Measurements from ENCODE around the gene SYT2.

Gene SYT2

DNA sequence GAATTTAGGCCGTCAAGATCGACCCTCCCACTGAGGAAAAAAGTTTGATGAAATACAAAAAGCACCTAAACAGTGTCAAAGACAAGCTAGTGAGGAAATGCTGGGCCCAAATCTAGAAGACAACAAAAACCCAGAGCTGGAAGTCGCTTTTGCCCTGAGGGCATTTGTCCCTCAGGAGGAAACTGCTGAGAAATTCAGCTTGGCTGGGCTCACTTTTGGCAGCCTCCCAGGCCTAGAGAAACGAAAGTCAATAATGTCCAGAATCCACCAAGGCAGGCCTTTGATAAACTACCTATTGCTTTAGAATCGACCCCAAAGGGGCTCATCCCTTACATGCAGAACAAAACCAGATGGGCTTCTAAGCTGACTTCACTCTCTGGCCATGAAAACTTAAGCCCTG is 38.9 kb downstream of the SYT2 start:
- H3K9me3 Mint-ChIP-seq (ENCODE audit: low read depth), result no peaks in the 10 kb centered on the region
- no peaks in the 10 kb centered on the region for H3K36me3 Mint-ChIP-seq
- H3K4me1 Mint-ChIP-seq (ENCODE audit: low read depth), result no peaks in the 10 kb centered on the region
- peaks cover 3% of the 10 kb centered on the region for H3K27me3 Mint-ChIP-seq
- no peak overlapping the region for H3K4me3 Mint-ChIP-seq
- no peak overlapping the region for H3K27ac Mint-ChIP-seq

DNA sequence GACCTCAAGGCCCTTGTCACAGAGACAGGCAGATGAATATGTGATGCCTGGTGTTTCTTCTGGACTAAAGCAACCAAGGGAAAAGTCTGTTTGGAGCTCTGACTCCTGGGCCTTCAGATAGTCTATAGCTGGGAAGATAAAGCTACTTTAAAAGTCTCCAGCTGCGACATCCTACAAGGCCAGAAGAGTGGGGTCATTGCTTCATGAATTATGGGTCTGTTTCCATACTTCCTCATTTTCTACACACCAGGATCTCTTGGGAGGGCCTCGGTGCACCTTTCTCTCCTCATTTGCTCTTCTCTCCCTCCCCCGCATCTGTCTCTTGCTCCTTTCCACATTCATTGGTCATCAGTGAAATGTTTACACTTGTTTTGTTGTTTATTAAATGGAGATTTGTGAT is 44.8 kb downstream of the SYT2 start:
- Mint-ChIP-seq H3K27ac (no peak overlapping the region), H3K36me3 (peaks cover 2% of the 10 kb centered on the region), H3K4me1 (ENCODE audit: low read depth) (no peaks in the 10 kb centered on the region), H3K4me3 (no peak overlapping the region), H3K27me3 (peaks cover 12% of the 10 kb centered on the region), H3K9me3 (ENCODE audit: low read depth) (no peaks in the 10 kb centered on the region)

DNA sequence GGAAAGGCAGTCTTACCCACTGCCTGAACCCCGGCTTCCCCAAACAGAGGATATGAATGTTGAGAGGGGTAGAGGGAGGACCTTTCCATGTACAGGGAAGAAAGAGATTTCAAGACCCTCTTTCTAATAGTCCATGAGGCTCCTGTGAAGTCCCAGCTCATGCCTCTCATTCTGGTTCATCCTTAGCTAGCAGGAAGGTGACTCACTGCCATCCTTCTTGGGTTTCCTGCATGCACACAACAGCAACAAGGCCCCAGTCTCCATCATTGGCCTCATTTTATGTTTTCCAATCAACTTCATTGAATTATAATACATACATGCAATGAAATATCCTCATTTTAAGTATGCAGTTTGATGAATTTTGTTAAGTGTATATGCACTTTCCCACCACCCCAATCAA is 46.2 kb downstream of the SYT2 start:
- Mint-ChIP-seq H3K9me3 (ENCODE audit: low read depth) (no peaks in the 10 kb centered on the region), H3K27me3 (peaks cover 14% of the 10 kb centered on the region), H3K4me3 (no peak overlapping the region), H3K36me3 (peaks cover 2% of the 10 kb centered on the region), H3K4me1 (ENCODE audit: low read depth) (no peaks in the 10 kb centered on the region), H3K27ac (no peak overlapping the region)

DNA sequence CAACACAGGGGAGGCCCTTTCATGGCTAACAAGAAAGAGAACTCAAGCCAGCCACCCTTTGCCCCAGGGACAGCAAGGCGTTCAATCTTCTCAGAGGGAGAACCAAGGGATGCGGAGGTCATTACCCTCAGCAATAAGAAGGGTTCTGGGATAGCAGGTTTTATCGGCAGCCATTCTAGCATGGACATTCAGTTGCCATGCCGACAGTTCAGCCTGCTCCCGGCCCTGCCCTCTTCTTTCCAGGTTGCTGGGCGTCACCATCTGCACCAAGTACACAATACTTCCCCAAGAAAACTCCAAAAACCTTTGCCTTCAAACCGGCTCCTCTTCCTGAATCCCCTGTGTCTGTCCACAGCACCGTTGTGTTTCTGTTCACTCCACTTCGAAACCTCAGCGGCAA is 47.1 kb downstream of the SYT2 start:
- no peak overlapping the region for H3K4me3 Mint-ChIP-seq
- H3K27ac Mint-ChIP-seq, result no peak overlapping the region
- H3K9me3 Mint-ChIP-seq (ENCODE audit: low read depth), result no peaks in the 10 kb centered on the region
- H3K4me1 Mint-ChIP-seq (ENCODE audit: low read depth), result no peaks in the 10 kb centered on the region
- H3K27me3 Mint-ChIP-seq, result peaks cover 14% of the 10 kb centered on the region
- H3K36me3 Mint-ChIP-seq, result peaks cover 2% of the 10 kb centered on the region

DNA sequence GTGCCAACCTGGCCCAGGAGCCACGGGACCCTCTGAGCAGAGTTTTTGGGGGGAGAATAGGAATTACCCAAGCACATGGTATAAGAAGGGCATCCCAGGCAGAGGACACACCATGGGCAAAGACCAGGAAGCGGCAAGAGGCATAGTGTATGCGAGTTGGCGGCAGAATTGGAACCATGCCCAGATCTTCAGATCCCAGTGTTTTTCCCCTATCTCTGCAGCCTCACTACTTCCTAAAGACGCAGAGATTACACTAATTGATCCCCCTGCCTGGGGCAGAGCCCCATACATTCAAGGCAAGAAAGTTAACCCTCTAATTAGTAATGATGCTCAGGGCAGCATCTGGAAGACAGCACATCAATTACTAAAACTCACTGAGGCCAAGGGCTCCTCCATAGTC is 48.2 kb downstream of the SYT2 start:
- no peak overlapping the region for H3K27ac Mint-ChIP-seq
- H3K4me3 Mint-ChIP-seq, result no peak overlapping the region
- H3K27me3 Mint-ChIP-seq, result peaks cover 14% of the 10 kb centered on the region
- peaks cover 2% of the 10 kb centered on the region for H3K36me3 Mint-ChIP-seq
- H3K4me1 Mint-ChIP-seq (ENCODE audit: low read depth), result no peaks in the 10 kb centered on the region
- H3K9me3 Mint-ChIP-seq (ENCODE audit: low read depth), result no peaks in the 10 kb centered on the region

DNA sequence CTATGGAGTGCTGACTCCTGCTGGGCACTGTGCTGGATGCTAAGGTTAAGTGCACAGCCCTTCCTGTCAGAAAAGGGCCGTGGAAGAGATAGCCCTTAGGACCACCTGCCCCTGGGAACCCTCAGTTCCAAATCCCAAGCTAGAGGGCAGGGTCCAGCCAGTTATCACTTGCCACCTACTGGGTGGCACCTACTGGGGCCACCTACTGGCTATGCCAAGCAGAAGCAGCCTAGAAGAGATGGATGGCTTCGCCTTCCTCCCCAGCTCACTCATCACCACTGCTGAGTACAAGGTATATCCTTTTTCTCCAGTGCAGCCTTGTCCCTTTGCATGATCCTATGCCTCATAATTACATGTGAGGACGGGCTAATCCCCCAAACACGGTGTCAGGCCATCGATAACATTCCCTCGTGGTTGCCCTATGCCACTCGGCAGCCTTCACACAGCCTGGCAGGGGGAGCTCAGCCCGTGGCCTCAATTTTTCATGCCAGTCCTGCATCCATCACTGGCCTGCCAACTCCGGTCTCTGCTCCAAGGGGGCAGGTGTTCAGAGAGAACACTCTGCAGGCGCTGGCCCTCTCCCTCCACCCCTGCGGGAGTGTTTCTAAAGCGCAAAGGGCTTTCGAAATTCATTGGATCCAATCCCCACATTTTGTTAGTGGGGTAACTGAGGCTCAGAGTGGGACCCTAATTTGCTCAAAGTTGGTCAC is 49.0 kb downstream of the SYT2 start:
- peaks cover 17% of the 10 kb centered on the region for H3K27me3 Mint-ChIP-seq
- peaks cover 2% of the 10 kb centered on the region for H3K36me3 Mint-ChIP-seq
- no peak overlapping the region for H3K27ac Mint-ChIP-seq
- H3K9me3 Mint-ChIP-seq (ENCODE audit: low read depth), result no peaks in the 10 kb centered on the region
- H3K4me1 Mint-ChIP-seq (ENCODE audit: low read depth), result no peaks in the 10 kb centered on the region
- no peak overlapping the region for H3K4me3 Mint-ChIP-seq

DNA sequence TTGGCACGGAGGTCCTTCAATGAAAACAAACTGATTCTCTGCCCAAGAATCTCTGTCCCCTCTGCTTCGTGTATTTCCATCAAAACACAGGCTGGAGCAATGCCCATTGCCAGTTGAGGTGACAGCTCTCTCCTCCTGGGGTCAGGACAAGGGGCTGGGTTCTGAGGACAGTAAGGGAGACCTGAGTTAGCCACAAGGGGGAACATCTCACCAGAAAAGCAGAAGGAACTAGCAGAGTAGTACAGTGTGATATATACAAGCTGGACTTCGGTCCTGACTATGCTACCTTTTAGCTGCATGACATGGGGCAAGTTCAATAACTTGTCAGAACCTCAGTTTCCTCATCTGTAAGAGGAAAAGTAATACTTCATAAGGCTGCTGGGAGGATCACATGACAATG is 50.3 kb downstream of the SYT2 start:
- H3K9me3 Mint-ChIP-seq (ENCODE audit: low read depth), result no peaks in the 10 kb centered on the region
- H3K36me3 Mint-ChIP-seq, result peaks cover 2% of the 10 kb centered on the region
- H3K27ac Mint-ChIP-seq, result no peak overlapping the region
- peaks cover 15% of the 10 kb centered on the region for H3K27me3 Mint-ChIP-seq
- no peak overlapping the region for H3K4me3 Mint-ChIP-seq
- H3K4me1 Mint-ChIP-seq (ENCODE audit: low read depth), result no peaks in the 10 kb centered on the region

DNA sequence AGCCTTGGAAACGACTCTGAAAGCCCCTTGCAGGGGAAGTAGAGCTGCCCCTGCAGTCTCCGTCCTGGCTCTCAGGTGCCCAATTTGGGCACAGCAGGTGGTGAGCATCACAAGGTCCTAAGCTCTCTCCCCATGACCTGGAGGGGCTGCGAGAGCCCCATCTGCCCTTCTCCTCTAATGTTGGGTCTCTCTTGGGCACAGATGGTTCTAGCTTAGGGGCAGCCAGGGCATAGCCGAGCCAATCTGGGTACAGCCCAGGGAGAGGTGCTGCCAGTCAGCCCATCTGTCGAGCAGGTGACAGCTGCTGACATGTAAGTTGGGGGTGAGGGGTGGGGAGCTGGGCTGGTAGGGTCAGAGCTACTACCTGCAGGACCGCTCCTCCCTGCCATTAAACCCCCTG is 50.7 kb downstream of the SYT2 start:
- H3K27ac Mint-ChIP-seq, result no peak overlapping the region
- H3K4me3 Mint-ChIP-seq, result no peak overlapping the region
- peaks cover 2% of the 10 kb centered on the region for H3K36me3 Mint-ChIP-seq
- no peaks in the 10 kb centered on the region for H3K4me1 Mint-ChIP-seq (ENCODE audit: low read depth)
- peaks cover 15% of the 10 kb centered on the region for H3K27me3 Mint-ChIP-seq
- H3K9me3 Mint-ChIP-seq (ENCODE audit: low read depth), result no peaks in the 10 kb centered on the region

DNA sequence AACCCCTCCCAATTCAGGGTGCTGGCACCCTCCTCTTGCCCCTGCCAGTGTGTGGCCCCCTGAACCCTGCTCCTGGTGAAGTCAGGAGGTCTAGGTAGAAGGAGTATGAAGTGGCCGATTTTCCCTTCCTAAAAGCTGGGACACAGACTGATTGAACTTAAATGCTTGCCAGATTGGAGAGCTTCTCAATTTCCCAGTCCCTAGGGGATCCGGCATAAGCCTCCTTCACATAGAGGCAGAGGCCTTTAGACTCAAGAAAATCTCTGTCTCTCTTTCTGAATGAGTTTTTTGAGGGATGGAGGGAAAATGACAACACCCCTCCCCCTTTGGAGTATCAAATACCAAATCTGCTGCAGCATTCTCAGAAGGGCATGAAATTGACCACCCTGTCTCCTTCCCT is 51.5 kb downstream of the SYT2 start:
- no peaks in the 10 kb centered on the region for H3K9me3 Mint-ChIP-seq (ENCODE audit: low read depth)
- no peak overlapping the region for H3K4me3 Mint-ChIP-seq
- H3K27me3 Mint-ChIP-seq, result peaks cover 15% of the 10 kb centered on the region
- H3K27ac Mint-ChIP-seq, result no peak overlapping the region
- no peaks in the 10 kb centered on the region for H3K4me1 Mint-ChIP-seq (ENCODE audit: low read depth)
- H3K36me3 Mint-ChIP-seq, result peaks cover 2% of the 10 kb centered on the region

DNA sequence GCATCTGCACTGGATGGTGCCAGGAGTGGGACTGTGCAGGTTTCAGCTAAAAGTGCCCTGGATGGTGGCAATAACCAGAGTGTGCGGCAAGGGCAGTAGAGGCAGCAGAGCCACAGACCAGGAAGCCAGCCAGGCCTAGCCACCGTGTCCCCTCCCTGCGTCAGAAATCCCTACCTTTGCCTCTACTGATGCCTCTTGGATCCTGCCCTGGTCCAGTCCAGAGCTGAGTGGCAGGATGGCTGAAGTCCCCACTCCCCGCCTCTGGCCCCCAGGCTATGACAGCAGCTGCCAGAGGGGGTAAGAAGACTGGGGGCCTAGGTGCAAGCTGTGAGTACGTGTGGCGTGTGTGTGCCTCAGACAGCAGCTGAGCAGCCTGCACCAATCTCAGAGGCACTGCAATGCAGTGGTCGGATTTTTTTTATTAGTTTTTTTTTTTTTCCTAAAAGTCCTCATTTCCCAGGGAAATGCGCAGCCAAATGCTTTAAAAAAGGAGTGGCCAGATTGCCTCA is 51.9 kb downstream of the SYT2 start:
- H3K4me3 Mint-ChIP-seq, result no peak overlapping the region
- H3K27me3 Mint-ChIP-seq, result peaks cover 12% of the 10 kb centered on the region
- H3K4me1 Mint-ChIP-seq (ENCODE audit: low read depth), result no peaks in the 10 kb centered on the region
- H3K9me3 Mint-ChIP-seq (ENCODE audit: low read depth), result no peaks in the 10 kb centered on the region
- no peak overlapping the region for H3K27ac Mint-ChIP-seq
- H3K36me3 Mint-ChIP-seq, result peaks cover 2% of the 10 kb centered on the region

DNA sequence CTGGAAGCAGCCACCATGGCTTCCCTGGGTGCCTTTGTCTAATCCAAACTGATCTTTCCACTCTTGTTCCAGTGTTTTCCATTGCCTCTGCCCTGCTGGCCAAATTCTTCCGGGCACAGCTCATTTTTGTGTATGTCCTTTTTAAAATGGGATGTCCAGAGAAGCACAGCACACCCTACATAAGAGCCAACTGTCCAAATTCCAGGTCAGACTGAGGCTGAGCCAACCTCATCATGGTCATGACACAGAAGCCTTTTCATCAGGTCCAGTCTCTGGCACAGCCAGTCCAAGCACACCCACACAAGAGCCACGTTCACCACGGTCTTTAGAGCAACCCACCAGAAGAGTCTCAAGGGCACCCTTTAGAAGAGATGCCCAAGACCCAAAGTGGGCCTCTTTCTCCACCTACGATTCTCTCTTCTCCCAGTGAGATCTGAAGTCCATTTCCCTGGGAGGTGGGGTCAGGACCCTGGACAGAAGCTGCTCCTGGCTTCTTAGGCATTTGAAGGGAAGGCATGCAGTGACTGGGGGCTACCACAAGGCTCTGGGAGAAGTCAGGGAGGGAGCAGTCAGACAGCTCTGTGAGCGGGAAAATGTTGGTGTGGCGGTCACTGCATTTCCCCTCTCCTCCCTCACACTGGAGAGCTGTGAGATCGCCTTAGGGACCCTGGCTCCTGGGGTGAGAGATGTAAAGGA is 53.2 kb downstream of the SYT2 start:
- Mint-ChIP-seq H3K27ac (no peak overlapping the region), H3K9me3 (ENCODE audit: low read depth) (no peaks in the 10 kb centered on the region), H3K27me3 (peaks cover 13% of the 10 kb centered on the region), H3K4me1 (ENCODE audit: low read depth) (no peaks in the 10 kb centered on the region), H3K36me3 (peaks cover 2% of the 10 kb centered on the region), H3K4me3 (no peak overlapping the region)

DNA sequence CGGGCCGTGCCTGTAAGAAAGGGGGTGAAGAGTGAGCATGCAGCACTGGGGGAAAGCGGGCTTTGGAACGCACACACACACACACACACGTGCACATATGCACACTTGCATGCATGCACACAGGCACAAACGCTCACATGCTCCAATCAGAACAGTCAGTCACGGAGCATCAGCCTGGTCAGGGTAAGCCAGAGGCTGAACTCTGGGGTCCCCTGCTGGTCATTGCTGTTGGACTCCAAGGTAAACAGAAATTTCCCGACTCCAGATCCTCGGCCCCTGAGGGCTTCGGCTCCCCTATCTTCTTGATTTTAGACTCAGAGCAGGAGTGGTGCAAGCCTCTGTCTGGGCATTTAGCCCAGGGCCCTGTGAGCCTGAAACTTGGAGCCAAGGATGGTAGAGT is 54.2 kb downstream of the SYT2 start:
- Mint-ChIP-seq H3K36me3 (peaks cover 2% of the 10 kb centered on the region), H3K9me3 (ENCODE audit: low read depth) (no peaks in the 10 kb centered on the region), H3K4me1 (ENCODE audit: low read depth) (no peaks in the 10 kb centered on the region), H3K27me3 (peaks cover 11% of the 10 kb centered on the region), H3K27ac (no peak overlapping the region), H3K4me3 (no peak overlapping the region)

DNA sequence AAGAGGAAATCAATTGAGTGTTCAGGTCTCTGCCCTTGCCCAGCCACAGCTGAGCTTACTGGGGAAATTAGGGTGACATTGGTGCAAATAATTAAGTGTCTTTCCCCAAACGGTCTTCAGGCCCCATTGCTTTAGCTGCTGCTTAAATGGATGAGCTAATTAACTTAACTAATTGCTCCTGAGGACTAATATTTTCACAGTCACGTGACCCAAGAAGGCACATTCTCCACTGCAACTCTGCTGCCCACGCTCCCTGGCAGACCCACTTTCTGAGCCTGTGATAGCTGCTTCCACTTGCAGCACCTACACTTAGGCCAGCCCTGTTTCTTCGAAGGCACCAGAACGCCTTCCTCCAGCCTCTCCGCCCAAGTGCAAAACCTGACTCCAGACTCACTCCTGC is 56.2 kb downstream of the SYT2 start:
- Mint-ChIP-seq H3K27me3 (peaks cover 11% of the 10 kb centered on the region), H3K4me1 (ENCODE audit: low read depth) (no peaks in the 10 kb centered on the region), H3K36me3 (no peaks in the 10 kb centered on the region), H3K27ac (no peak overlapping the region), H3K9me3 (ENCODE audit: low read depth) (no peaks in the 10 kb centered on the region), H3K4me3 (no peak overlapping the region)

DNA sequence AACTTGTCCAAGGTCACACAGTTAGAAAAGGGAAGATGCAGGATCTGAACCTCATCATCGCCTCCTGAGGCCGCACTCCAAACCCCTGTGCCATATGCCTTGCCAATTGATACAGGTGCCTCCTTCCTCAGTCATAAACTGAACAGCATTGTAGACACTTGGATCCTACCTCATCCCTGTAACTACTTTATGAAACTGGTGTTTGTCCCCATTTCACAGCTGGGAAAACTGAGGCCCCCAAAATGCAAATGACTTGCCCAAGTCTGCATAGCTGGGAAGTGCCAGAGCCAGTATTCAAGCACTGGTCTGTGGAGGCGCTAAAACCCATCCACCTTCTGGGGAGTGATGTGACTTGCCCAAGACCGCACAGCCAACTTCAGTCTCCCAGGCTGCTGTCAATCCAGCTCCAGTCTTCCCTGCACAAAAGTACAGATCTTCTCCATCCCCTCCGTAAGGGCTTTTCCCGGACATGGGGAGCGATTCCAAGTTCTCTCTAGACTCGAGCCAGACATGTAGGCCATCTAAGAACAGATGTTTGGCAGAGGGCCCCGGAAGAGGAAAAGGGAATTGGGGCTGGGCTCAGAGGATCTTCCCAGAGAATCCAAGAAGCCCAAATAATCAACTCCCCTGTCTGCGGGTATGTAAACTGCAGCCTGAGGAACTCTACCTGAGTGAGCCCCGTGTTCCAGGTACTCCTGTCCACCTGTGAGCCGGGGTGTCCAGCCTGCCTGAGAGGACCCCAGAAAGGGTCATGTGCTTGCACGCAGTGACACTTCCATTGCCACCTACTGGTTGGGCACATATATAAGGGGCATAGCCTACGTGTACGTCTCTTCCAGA is 60.5 kb downstream of the SYT2 start:
- peaks cover 16% of the 10 kb centered on the region for H3K27me3 Mint-ChIP-seq
- no peak overlapping the region for H3K27ac Mint-ChIP-seq
- H3K4me3 Mint-ChIP-seq, result no peak overlapping the region
- peaks cover 2% of the 10 kb centered on the region for H3K4me1 Mint-ChIP-seq (ENCODE audit: low read depth)
- no peaks in the 10 kb centered on the region for H3K36me3 Mint-ChIP-seq
- no peaks in the 10 kb centered on the region for H3K9me3 Mint-ChIP-seq (ENCODE audit: low read depth)

DNA sequence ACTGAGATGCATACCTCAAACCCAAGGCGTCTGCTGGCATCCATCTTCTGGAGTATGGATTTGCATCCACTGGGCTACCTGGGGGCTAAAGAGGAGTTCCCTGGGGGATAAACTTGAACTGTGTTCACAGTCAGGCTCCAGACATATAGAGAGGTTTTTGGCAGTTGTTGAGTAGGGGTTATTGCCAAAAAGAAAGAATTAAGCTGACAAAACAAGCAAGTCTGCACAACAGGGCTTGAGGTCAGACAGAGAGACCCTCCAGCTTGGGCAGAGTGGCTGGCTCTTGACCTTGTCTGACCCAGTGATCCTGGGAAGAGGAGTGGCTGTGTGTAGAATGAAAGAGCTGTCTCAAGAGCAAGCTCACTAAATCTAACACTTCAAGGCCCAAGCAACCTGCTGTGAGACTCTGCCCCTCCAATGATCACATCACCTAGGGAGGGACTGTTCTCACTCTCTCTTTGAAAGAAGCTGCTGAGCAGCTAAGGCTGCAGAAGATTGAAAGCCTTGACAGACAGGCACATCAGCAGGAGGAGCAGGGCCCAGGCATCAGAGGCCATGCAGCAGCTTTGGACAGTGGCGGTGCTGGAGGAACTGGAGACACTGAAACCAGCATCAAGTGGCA is 61.5 kb downstream of the SYT2 start:
- Mint-ChIP-seq H3K27me3 (peaks cover 18% of the 10 kb centered on the region), H3K4me3 (no peak overlapping the region), H3K9me3 (ENCODE audit: low read depth) (no peaks in the 10 kb centered on the region)

More for the DNA sequence above, 61.5 kb downstream of the SYT2 start:
- H3K36me3 Mint-ChIP-seq, result no peaks in the 10 kb centered on the region
- no peak overlapping the region for H3K27ac Mint-ChIP-seq
- peaks cover 10% of the 10 kb centered on the region for H3K4me1 Mint-ChIP-seq (ENCODE audit: low read depth)

Measured in activated naive CD8-positive, alpha-beta T cell (primary cell).